ENCODE data around the gene ELAVL2. TPM values are rescaled to one million over a fixed set of nuclear protein-coding genes. Genes with fewer than 3 reads are reported as not detected.

The ELAVL2 gene
- polyA plus RNA-seq, 2 of the 4 experiments (the other 2 are of a cell fraction): 0.03 to 0.13 TPM

GRCh38 chr9:23700359-23700758 lies 125.7 kb downstream of the ELAVL2 start:
- Histone ChIP-seq H3K4me3 (no peak overlapping the region), H3K27ac (no peak overlapping the region), H3K4me1 (no peaks in the 10 kb centered on the region), H3K4me2 (no peak overlapping the region), H3K9me3 (no peaks in the 10 kb centered on the region)
- no peak for ATAC-seq
- POLR2A ChIA-PET: no interaction called here
- no peak for FAIRE-seq
- TF ChIP-seq POLR2A (IDR thresholded peaks at IDR 0.05; ENCODE audit: low read length): no peak
- no peak for TF ChIP-seq RCOR1 (IDR thresholded peaks at IDR 0.05; ENCODE audit: low read depth, low read length)
- TF ChIP-seq TP53 (CRISPR knock-in tag; IDR thresholded peaks at IDR 0.05): no peak
- no peak for TF ChIP-seq NFE2L2 (conservative IDR thresholded peaks at IDR 0.05; ENCODE audit: low read length)
- TF ChIP-seq GATA3 (IDR thresholded peaks at IDR 0.05; ENCODE audit: borderline replicate concordance): no peak
- no peak for TF ChIP-seq RFX5 (IDR thresholded peaks at IDR 0.05)
- TF ChIP-seq HOXA7 (CRISPR knock-in tag; IDR thresholded peaks at IDR 0.05): no peak
- no peak for TF ChIP-seq PBX3 (IDR thresholded peaks at IDR 0.05)
- no peak for DNase-seq (ENCODE audit: low read depth in 1 of 2, low spot score in 1 of 2)
- WGBS (ENCODE audit: missing lambda C conversion rate): 0% methylated on average over 2 of the region's 2 CpGs
- CTCF ChIA-PET: no interaction called here

- 6% methylated on average over 1 of the region's 1 CpG for WGBS (ENCODE audit: missing lambda C conversion rate)
- CTCF ChIA-PET: interaction anchor here (0.6 kb wide), 1 partner anchor 84 kb away, joined by 4 read pairs; no protein-coding TSS in a partner anchor
- ATAC-seq: no peak
Measured at GRCh38 chr9:23698161-23698560, 127.9 kb downstream of the ELAVL2 start.

GRCh38 chr9:23695572-23695971 lies 130.5 kb downstream of the ELAVL2 start:
- POLR2A ChIA-PET: no interaction called here
- Histone ChIP-seq H3K4me3 (no peak overlapping the region), H3K27ac (no peak overlapping the region), H3K4me2 (no peak overlapping the region), H3K4me1 (no peaks in the 10 kb centered on the region), H3K9me3 (no peaks in the 10 kb centered on the region)
- FAIRE-seq (no peak), ATAC-seq (no peak), DNase-seq (ENCODE audit: low read depth in 1 of 2, low spot score in 1 of 2) (no peak)
- WGBS (ENCODE audit: missing lambda C conversion rate): 10% methylated on average over 5 of the region's 5 CpGs
- CTCF ChIA-PET: interaction anchor here (0.7 kb wide), 1 partner anchor 1115 kb away, joined by 3 read pairs; no protein-coding TSS in a partner anchor
- TF ChIP-seq E2F6 (IDR thresholded peaks at IDR 0.05; ENCODE audit: borderline replicate concordance, low read depth): no peak
- no peak for TF ChIP-seq CEBPB (IDR thresholded peaks at IDR 0.05)
- TF ChIP-seq ZC3H11A (IDR thresholded peaks at IDR 0.05): no peak
- TF ChIP-seq NPAS2 (CRISPR knock-in tag; IDR thresholded peaks at IDR 0.05; ENCODE audit: borderline replicate concordance): no peak
- TF ChIP-seq RFX5 (IDR thresholded peaks at IDR 0.05): no peak
- no peak for TF ChIP-seq REST (IDR thresholded peaks at IDR 0.05)
- TF ChIP-seq CBX2 (IDR thresholded peaks at IDR 0.05; ENCODE audit: borderline replicate concordance, low read depth): no peak
- TF ChIP-seq NR3C1 (IDR thresholded peaks at IDR 0.05): no peak
- no peak for TF ChIP-seq CTCF (IDR thresholded peaks at IDR 0.05)
- TF ChIP-seq JUNB (IDR thresholded peaks at IDR 0.05): no peak

More at GRCh38 chr9:23698161-23698560, 127.9 kb downstream of the ELAVL2 start:
- TF ChIP-seq CBX8 (IDR thresholded peaks at IDR 0.05) (no peak), SMC3 (IDR thresholded peaks at IDR 0.05) (no peak), ELK1 (IDR thresholded peaks at IDR 0.05; ENCODE audit: low read depth, low read length) (no peak), POLR2A (IDR thresholded peaks at IDR 0.05; ENCODE audit: low read length) (no peak), MAZ (IDR thresholded peaks at IDR 0.05; ENCODE audit: borderline replicate concordance, low read depth, low read length) (no peak), KDM1A (IDR thresholded peaks at IDR 0.05; ENCODE audit: low read depth) (no peak), FOSL2 (IDR thresholded peaks at IDR 0.05) (no peak), FOSL2 (CRISPR knock-in tag; IDR thresholded peaks at IDR 0.05) (no peak), MYC (IDR thresholded peaks at IDR 0.05; ENCODE audit: borderline replicate concordance, low read length) (no peak), HEYL (CRISPR knock-in tag; IDR thresholded peaks at IDR 0.05) (no peak), HOXA7 (CRISPR knock-in tag; IDR thresholded peaks at IDR 0.05) (no peak), FOSB (CRISPR knock-in tag; IDR thresholded peaks at IDR 0.05) (no peak), PHF8 (IDR thresholded peaks at IDR 0.05; ENCODE audit: borderline replicate concordance, low read depth) (no peak), PBX3 (IDR thresholded peaks at IDR 0.05) (no peak), HDAC2 (IDR thresholded peaks at IDR 0.05) (no peak), TP53 (CRISPR knock-in tag; IDR thresholded peaks at IDR 0.05) (no peak), CHD4 (IDR thresholded peaks at IDR 0.05; ENCODE audit: borderline replicate concordance) (no peak)
- FAIRE-seq (no peak), DNase-seq (ENCODE audit: low read depth in 1 of 2, low spot score in 1 of 2) (no peak)
- Histone ChIP-seq H3K27ac (no peak overlapping the region), H3K4me1 (no peaks in the 10 kb centered on the region), H3K4me3 (no peak overlapping the region), H3K4me2 (no peak overlapping the region), H3K9me3 (no peaks in the 10 kb centered on the region)
- POLR2A ChIA-PET: no interaction called here
